GOT3 (cell line): ENCODE results near the gene HOXC11.

Source experiments
- DNase-seq: peaks from one replicate; lab custom pipeline; 2025; ENCODE audit warnings: mixed read lengths; lab: John Stamatoyannopoulos, UW

Gene HOXC11

DNA sequence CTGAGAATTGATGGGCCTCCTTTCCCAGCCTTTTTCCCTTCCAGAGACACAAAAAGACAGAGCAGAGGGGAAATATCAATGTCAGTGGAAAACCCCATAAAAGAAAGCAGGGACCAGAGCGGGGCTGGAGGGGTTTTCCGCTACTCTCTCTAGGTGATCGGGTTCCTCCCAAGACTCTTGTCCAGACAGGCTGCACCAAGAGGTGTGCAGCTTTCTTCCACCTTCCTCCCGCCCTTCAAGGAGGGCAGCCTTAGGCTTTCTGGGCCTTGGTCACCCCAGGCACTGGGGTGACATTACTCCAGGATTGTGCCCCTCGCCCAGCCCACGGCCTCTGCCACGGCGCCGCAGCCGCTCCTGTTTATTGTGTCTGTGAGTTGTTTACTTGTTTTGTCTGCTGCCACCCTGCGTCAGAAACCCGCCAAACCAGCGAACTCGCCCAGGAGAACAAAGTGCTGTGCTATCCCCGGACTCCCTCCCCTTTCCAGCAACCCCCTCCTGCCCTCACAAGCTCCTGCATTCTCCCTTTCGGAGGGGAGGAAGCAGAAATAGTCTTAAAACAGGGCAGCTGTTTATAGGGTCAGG is 48.6 kb downstream of the HOXC11 start:
- no peak for DNase-seq

- DNase-seq = no peak
Observed at GRCh38 chr12:54022960-54023884, 50.3 kb downstream of the HOXC11 start.

- no peak for DNase-seq
Observed at GRCh38 chr12:54024127-54024526, 51.2 kb downstream of the HOXC11 start.

GRCh38 chr12:54024581-54025305 is 51.8 kb downstream of the HOXC11 start:
- no peak for DNase-seq

DNA sequence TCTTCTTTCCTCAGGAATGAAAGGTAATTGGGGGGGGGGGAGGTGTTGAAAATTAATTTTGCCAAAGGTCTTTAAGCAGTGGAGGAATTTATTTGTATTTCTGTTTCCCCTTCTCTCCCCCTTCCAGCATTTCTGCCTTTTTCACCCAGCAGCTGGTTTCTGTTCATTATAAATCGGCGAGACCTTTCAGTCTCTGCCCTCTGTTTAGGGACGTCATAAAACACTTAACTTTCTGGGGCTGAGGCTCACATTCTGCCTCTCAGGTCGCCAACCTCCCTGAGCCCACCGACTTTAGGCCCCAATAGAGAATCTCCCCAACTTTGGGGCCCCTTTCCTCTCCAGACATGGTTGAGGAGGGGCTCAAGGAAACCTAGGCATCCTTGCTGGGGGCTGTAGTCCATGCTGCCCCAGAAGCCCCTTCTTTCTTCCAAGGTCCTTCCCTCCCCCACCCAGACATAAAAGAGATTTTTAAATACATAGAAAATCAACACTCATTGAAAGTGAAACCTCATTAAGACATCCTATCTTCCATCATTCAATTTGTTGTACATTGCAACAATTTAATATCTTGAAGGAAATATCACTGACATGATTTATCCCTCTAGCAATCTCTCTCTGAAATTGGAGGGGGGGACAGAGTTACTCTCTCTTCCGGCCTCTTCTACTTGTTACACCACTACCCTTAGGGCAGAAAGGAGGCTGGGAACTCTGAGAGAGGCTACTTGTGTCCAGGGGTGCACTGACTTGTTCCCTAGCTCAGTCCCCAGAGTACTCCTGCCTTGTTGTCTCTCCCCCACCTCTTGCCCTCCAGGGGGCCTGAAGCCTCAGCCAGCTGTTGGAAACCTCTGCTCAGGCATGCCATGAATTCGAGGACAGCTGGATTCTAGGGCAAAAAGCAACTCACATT is 52.8 kb downstream of the HOXC11 start:
- DNase-seq = no peak

GRCh38 chr12:54026640-54027441 is 53.9 kb downstream of the HOXC11 start:
- no peak for DNase-seq
